Endothelial cell (in vitro differentiated cells): ENCODE measurements around the gene TMEM176B. TPM values are rescaled to one million over a fixed set of nuclear protein-coding genes. Genes with fewer than 3 reads are reported as not detected.
"Not testable (repeated sequence)": the region's sequence is repeated elsewhere in the genome, so short reads cannot be mapped to it uniquely, and the experiment has no call there.

ENCODE experiments used
- DNase-seq: peaks from one replicate; pipeline ENCODE4 v3.0.0; 2021; ENCODE audit warnings: low spot score
- H3K27ac Mint-ChIP-seq: one replicate; pipeline ENCODE4 v1.8.0; 2021; ENCODE audit warnings: mixed read lengths, inconsistent platforms; ENCODE audit not compliant: unreplicated experiment
- H3K27me3 Mint-ChIP-seq: one replicate; pipeline ENCODE4 v1.8.0; 2021; ENCODE audit warnings: mild to moderate bottlenecking, moderate library complexity, mixed read lengths, inconsistent platforms; ENCODE audit not compliant: unreplicated experiment
- H3K36me3 Mint-ChIP-seq: one replicate; pipeline ENCODE4 v1.8.0; 2021; ENCODE audit warnings: mild to moderate bottlenecking, low read depth, mixed read lengths, inconsistent platforms; ENCODE audit not compliant: unreplicated experiment
- H3K4me1 Mint-ChIP-seq: one replicate; pipeline ENCODE4 v1.8.0; 2021; ENCODE audit warnings: mild to moderate bottlenecking, mixed read lengths, inconsistent platforms; ENCODE audit not compliant: unreplicated experiment
- H3K4me3 Mint-ChIP-seq: one replicate; pipeline ENCODE4 v1.8.0; 2021; ENCODE audit warnings: mild to moderate bottlenecking, mixed read lengths, inconsistent platforms; ENCODE audit not compliant: unreplicated experiment
- H3K9me3 Mint-ChIP-seq: one replicate; pipeline ENCODE4 v1.8.0; 2021; ENCODE audit warnings: mixed read lengths, inconsistent platforms; ENCODE audit not compliant: unreplicated experiment
- total RNA-seq: library from RNA; stranded (reverse); fragmentation: NEBNext Ultra II Directional; extraction: Animal tissue kit (Norgen Biotek cat#: 25700); gene quantifications from one replicate; pipeline ENCODE4 v1.2.1, GENCODE V29; 2021; ENCODE audit not compliant: unreplicated experiment
- TF ChIP-seq, protein P1 (sequence below): fragments of 200-600 bp; sonication (generic); IDR thresholded peaks from one replicate; pipeline ENCODE4 v1.5.0; 2021; ENCODE audit warnings: antibody characterized with exemption; ENCODE audit not compliant: unreplicated experiment

TMEM176B gene
- total RNA-seq, 1 donor from 2014 or later, result 1.4 TPM

DNA sequence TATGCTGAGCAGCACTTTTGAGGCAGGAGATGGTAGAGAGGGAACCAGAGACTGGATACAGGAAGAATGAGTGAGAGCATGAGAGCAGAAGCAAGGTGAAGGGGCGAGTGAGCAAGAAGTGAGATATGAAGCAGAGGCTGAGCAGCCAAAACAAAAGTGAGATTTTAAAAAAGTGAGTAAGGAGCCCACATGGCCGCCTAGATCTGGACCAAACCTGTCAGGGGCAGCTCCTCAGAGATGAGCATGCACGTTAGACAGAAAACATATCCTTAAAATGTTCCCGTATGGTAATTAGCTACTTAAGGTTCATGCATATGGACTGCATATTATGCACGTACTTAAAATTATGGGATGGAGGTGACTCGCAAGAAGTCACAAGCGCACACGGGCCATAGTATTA lies 22.9 kb upstream of the TMEM176B start:
- H3K27me3 Mint-ChIP-seq, result peaks cover 4% of the 10 kb centered on the region

GRCh38 chr7:150820578-150821198 lies 20.5 kb upstream of the TMEM176B start:
- Mint-ChIP-seq H3K9me3 (no peaks in the 10 kb centered on the region), H3K4me3 (no peak overlapping the region), H3K27ac (no peak overlapping the region), H3K27me3 (peaks cover 1% of the 10 kb centered on the region), H3K36me3 (peaks cover 1% of the 10 kb centered on the region), H3K4me1 (no peaks in the 10 kb centered on the region)
- TF ChIP-seq, protein P1, sequence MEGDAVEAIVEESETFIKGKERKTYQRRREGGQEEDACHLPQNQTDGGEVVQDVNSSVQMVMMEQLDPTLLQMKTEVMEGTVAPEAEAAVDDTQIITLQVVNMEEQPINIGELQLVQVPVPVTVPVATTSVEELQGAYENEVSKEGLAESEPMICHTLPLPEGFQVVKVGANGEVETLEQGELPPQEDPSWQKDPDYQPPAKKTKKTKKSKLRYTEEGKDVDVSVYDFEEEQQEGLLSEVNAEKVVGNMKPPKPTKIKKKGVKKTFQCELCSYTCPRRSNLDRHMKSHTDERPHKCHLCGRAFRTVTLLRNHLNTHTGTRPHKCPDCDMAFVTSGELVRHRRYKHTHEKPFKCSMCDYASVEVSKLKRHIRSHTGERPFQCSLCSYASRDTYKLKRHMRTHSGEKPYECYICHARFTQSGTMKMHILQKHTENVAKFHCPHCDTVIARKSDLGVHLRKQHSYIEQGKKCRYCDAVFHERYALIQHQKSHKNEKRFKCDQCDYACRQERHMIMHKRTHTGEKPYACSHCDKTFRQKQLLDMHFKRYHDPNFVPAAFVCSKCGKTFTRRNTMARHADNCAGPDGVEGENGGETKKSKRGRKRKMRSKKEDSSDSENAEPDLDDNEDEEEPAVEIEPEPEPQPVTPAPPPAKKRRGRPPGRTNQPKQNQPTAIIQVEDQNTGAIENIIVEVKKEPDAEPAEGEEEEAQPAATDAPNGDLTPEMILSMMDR, result no peak
- no peak for DNase-seq

More for the DNA sequence above, 22.9 kb upstream of the TMEM176B start:
- H3K36me3 Mint-ChIP-seq, result peaks cover 4% of the 10 kb centered on the region
- H3K4me1 Mint-ChIP-seq, result peaks cover 5% of the 10 kb centered on the region
- no peaks in the 10 kb centered on the region for H3K9me3 Mint-ChIP-seq
- H3K4me3 Mint-ChIP-seq, result no peak overlapping the region
- H3K27ac Mint-ChIP-seq, result no peak overlapping the region
- no peak for DNase-seq
- TF ChIP-seq, protein P1, result no peak

DNA sequence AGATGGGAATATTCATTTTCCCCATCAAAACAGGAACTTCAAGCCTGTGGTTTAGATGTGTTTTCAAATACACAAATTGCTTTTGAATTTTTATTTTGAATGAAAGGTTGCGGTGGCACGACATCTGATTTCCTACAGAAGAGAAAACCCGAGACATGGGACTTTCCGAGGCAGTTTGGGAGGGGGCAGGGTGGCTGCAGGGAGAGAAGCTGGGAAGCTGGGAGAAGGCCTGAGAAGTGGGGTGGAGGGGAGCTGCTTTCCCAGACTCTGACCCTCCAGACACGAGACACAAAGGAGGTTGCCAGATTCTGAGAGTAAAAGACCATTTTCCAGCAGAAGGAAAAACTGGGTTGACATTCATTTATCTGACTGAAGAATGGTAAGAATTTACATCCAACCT lies 20.0 kb upstream of the TMEM176B start:
- Mint-ChIP-seq H3K9me3 (no peaks in the 10 kb centered on the region), H3K27me3 (peaks cover 1% of the 10 kb centered on the region), H3K4me1 (no peaks in the 10 kb centered on the region), H3K4me3 (no peak overlapping the region), H3K27ac (no peak overlapping the region), H3K36me3 (no peaks in the 10 kb centered on the region)
- no peak for DNase-seq
- TF ChIP-seq, protein P1, result no peak

DNA sequence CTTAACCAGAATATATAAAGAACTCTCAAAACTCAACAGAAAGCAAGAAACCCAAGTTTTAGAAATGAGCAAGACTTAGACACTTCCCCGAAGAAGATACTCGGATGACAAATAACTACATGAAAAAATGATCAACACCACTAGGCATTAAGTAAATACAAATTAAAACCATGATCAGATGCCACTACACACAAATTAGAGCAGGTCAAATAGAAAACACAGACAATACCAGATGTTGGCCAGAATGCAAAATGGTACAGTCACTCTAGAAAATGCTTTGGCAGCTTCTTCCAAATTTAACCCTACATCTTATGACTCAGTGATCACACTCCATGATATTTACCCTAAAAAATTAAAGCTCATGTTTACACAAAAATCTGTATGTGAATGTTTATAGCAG lies 18.8 kb upstream of the TMEM176B start:
- no peak overlapping the region for H3K4me3 Mint-ChIP-seq
- TF ChIP-seq, protein P1, result no peak
- no peaks in the 10 kb centered on the region for H3K4me1 Mint-ChIP-seq
- DNase-seq, result no peak
- no peak overlapping the region for H3K27ac Mint-ChIP-seq
- no peaks in the 10 kb centered on the region for H3K27me3 Mint-ChIP-seq
- no peaks in the 10 kb centered on the region for H3K36me3 Mint-ChIP-seq
- H3K9me3 Mint-ChIP-seq, result no peaks in the 10 kb centered on the region

- H3K27me3 Mint-ChIP-seq, result peaks cover 3% of the 10 kb centered on the region
These were observed 14.3 kb upstream of the TMEM176B start for GRCh38 chr7:150814328-150815001.

DNA sequence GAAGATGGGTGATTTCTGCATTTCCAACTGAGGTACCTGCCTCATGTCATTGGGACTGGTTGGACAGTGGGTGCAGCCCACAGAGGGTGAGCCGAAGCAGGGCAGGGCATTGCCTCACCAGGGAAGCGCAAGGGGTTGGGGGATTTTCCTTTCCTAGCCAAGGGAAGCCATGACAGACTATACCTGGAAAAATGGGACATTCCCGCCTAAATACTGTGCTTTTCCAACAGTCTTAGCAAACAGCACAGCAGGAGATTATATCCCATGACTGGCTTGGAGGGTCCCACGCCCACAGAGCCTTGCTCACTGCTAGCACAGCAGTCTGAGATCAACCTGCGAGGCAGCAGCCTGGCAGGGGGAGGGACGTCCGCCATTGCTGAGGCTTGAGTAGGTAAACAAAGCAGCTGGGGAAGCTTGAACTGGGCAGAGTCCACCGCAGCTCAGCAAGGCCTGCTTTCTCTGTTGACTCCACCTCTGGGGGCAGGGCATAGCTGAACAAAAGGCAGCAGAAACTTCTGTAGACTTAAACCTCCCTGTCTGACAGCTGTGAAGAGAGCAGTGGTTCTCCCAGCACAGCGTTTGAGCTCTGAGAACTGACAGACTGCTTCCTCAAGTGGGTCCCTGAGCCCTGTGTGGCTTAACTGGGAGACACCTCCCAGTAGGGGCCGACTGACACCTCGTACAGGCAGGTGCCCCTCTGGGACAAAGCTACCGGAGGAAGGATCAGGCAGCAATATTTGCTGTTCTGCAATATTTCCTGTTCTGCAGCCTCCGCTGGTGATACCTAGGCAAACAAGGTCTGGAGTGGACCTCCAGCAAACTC lies 7.7 kb upstream of the TMEM176B start:
- DNase-seq, H3K27me3 Mint-ChIP-seq: not testable (repeated sequence)

More at GRCh38 chr7:150814328-150815001, 14.3 kb upstream of the TMEM176B start:
- Mint-ChIP-seq H3K4me3 (no peak overlapping the region), H3K4me1 (no peaks in the 10 kb centered on the region), H3K27ac (no peak overlapping the region), H3K9me3 (no peaks in the 10 kb centered on the region), H3K36me3 (no peaks in the 10 kb centered on the region)
- no peak for DNase-seq
- TF ChIP-seq, protein P1, result no peak

More for the DNA sequence above, 7.7 kb upstream of the TMEM176B start:
- H3K9me3 Mint-ChIP-seq, H3K4me3 Mint-ChIP-seq, H3K36me3 Mint-ChIP-seq, H3K4me1 Mint-ChIP-seq, H3K27ac Mint-ChIP-seq: not testable (repeated sequence)
